SHP77 treated with DMSO at 0.1 percent for 48 hours (cell line): ENCODE results near the gene LTBP1.

ENCODE experiments used
- DNase-seq: peaks from one replicate; lab custom pipeline; 2025; lab: John Stamatoyannopoulos, UW

LTBP1 gene

DNA sequence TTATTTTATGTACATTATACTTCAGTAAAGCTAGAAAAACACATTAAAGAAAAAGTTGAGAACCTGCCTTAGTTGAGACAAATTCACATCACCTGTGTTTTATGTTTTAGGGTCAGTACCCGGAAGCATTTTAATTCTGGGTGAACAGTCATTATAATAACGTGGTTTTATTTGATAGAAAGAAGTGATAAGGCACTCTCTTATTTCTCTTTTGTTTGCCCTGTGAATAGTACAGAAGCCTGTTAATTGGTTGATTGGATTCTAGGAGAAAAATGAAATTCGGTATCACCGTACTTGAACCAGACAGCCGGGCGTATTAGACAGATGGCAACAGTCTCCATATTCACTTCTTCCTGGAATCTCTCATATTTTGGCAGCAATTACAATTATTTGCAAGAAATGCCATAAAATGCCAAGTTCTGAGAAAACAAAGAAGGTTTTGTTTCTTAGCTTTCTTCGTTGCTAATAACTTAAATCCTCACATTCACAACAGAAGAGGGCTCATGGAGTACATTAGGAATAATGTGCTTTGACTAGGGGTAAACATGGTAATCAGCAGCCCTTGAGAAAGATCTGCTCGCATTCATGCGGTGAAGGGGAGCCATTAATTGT lies 361.0 kb downstream of the LTBP1 start:
- DNase-seq, result no peak

- DNase-seq, result no peak
Observed at GRCh38 chr2:33312355-33312754, 365.6 kb downstream of the LTBP1 start.

DNA sequence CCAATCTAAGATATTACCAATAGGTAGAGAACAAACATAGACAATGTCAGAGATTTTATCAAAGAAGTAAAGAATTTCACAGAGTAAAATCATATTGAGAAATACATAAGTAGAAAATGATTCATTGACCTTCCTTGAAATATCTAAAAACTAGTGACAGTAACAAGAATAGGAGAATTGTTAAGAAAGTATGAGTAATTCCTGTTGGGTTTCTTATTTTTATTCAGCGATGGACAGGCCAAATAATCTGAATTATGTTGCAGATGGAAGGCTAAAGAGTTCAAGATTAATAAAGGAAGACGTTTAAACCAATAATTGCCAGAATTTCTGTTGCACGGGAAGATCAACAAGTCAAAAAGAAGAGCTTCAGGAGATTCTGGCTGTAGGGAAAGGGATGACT lies 366.3 kb downstream of the LTBP1 start:
- DNase-seq, result no peak

- no peak for DNase-seq
Observed at GRCh38 chr2:33314541-33314940, 367.8 kb downstream of the LTBP1 start.

DNA sequence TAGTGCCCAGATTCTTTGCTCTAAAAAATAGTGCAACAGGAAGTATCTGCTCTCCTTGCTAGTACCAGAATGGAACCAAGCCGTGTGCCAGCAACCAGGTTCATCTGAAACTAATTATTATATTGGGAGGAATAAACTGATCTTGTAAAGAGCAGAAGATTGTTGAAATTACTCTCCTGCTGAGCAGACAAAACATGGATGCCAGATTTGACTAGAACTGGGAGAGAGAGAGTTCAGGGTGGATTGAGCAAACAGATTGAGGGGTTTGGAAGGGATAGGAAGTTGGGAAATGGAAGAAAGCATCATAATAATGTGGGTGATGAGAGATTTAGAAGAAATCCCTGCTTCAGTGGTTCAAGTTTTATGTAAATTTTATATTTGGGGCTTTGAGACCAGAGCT lies 369.6 kb downstream of the LTBP1 start:
- DNase-seq, result no peak

DNA sequence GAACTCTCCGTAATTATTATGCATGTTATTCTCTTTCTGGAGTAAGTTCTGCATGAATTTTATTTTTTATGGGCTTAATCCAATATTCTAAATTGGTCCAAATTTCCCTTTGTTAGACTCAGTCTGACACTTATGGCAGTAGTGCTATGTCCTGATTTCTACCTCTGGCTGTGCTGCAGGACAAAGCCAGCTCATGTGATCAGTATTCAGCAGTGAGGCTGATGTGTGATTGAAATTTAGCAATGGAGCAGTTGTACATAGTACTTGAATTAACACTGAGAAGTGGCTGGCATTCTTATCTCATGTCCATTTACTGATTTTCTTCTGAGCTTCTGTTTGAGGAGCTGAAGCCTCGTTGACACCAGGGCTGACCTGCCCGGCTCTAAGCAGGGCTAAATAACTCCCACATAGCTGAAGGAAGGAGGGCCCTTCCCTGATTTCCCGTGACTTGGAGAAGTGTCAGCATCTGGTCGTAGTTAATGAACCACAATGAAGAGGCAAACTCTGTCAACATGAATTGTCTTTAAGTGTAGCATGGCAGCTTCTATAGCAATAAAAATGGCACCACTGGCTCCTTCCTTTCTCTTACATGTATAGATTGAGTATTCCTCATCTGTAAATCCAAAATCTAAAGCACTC lies 370.7 kb downstream of the LTBP1 start:
- DNase-seq, result no peak

- no peak for DNase-seq
Observed at GRCh38 chr2:33318456-33318855, 371.7 kb downstream of the LTBP1 start.

DNA sequence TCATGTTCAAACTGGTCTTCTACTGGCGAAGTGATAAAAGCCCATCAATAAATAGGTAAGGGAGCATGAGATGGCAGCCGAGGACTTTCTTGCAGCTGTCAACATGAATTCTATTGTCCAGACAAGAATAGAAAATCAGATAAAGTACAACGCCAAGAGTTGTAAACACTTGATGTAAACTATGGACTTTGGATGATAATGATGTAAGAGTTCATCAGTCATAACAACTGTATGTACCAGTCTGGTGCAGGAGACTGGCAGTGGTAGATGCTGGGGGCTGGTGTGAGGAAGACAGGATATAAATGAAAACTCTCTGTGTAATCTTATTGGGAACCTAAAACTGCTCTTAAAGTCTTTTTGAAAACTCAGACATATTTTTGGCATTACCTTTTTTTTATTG lies 373.8 kb downstream of the LTBP1 start:
- no peak for DNase-seq

- no peak for DNase-seq
Observed at GRCh38 chr2:33321236-33321771, 374.6 kb downstream of the LTBP1 start.

- DNase-seq, result no peak
Observed at GRCh38 chr2:33321876-33322483, 375.2 kb downstream of the LTBP1 start.

- no peak for DNase-seq
Observed at GRCh38 chr2:33322612-33323011, 375.9 kb downstream of the LTBP1 start.

DNA sequence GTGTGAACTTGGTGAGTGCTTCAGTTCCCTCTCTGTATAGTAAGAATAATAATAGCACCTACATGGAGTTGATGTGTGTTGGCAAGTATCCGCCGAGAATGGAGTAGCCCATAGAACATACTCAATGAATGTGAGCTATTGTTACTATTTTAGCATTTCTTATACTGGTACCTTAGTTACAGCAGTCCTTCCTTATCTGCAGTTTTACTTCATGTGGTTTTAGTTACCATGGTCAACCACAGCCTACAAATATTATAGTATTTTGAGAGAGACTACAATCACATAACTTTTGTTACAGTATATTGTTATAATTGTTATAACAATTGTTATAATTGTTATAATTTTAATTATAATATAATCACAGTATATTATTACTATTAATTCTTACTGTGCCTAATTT lies 377.2 kb downstream of the LTBP1 start:
- DNase-seq, result no peak

DNA sequence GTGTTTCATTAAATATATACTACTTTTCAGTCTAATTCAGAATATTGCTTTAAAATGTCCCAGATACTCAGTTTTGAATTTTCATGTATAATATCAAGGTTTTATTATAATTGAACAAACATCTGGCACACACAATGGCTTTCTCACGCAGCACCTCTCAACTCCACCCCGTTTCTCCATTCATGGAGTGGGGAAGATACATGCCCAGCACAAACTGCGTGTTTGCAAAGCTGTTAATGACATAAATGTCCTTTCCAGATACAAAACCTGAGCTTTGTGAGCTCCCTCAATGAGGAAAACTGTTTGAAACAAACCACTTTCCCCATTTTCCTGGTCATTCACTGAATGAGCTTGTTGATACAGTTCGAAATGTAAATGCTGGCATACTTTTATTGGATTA lies 379.3 kb downstream of the LTBP1 start:
- peak; percentile 19 for DNase-seq

DNA sequence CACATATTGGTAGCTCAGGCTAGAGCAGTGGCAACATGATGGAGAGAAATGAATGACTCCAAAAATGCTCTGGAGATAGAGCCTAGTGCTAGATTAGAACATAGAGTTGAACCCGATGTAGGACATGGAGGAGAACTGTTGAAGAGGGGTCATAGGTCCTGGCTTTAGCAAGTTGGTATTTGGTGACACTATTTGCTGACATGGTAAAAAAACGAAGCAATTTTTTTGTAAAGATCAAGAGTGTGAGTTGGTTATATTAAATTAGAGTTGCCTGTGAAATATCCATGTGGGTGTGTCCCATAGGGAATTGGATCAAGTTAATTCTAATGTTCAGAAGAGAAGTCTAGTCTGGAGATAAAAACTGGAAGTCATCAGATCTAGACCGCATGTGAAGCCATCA lies 386.7 kb downstream of the LTBP1 start:
- no peak for DNase-seq

DNA sequence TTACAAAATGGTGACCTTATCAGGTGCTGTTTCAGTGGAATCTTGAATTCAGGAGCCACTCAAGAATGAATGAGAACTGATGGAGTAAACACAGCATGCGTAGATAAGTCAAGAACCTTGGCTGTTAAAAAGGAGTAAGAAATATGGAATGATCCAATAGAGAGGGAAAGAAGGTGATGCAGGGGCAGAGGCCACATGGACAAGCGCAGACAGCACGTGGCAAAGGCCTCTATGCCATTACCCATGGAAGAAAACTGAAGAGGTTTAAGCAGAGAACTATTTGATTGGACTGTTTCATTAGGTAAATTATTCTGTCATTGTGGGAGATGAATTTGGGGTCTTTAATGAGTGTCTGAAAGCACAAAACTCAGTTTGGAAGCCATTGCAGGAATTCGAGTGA lies 387.3 kb downstream of the LTBP1 start:
- DNase-seq, result no peak

DNA sequence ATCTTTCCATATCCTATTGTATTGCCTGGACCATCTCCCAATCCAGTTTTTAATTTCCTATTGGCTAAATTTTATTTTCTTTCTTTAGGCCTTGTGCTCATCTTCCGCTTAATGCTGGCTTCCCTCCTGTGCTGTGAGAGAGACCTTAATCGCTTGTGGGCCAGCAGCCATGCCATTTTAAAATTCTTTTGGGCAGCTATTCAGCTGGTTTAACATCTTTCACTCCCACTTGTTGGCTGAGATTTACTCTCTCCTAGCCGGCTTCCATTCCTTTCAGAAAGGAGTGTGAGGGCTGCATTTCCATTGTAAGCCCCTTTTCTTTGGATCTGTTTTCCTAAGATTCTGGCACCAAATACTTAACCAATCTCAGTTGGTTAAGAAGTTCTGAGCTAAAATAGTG lies 388.8 kb downstream of the LTBP1 start:
- DNase-seq, result no peak

DNA sequence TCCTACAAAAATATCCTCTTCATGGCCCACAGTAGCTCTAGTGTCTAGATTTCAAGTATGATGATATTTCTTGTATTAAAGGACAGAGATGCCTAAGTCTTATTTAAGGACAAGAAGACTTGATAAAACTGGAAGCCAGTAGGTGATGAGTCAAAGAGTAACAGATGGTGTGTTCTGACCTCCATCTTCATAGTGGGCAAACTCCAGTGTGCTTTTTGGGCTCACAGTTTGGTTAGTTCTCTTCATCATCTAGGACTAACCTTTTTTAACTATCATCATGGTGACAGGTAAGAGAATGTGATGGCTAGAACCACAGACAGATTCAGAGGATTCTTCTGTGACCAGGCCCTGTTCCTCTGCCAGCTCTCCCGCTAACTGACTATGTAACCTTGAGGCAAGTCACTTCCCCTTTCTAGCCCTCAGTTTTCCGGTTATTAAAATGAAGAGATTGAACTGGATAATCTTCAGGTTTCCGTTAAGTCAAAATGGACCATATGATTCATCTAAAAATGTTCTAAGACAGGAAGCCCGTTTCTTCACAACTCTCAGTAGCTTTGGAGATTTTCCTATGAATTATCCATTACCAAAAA lies 389.4 kb downstream of the LTBP1 start:
- DNase-seq, result no peak

- DNase-seq, result no peak
Observed at GRCh38 chr2:33337385-33337960, 390.7 kb downstream of the LTBP1 start.

DNA sequence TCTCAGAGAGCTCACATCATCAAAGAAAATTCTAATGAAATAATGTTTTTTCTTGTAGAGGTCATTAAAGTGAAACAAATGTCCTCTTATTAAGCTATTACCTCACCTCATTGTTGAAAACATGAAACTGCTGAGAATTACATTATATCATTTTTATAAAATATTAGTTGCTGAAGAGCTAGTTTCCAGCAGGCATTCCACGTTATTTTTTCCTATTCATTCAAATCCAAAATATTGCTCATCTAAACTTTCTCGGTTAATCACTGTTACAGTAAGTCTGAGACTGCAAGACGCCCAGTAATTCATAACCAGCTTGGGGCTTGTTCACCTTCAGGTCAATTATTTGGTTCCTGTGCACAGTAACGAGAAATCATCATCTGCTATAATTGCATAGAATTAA lies 391.2 kb downstream of the LTBP1 start:
- no peak for DNase-seq

DNA sequence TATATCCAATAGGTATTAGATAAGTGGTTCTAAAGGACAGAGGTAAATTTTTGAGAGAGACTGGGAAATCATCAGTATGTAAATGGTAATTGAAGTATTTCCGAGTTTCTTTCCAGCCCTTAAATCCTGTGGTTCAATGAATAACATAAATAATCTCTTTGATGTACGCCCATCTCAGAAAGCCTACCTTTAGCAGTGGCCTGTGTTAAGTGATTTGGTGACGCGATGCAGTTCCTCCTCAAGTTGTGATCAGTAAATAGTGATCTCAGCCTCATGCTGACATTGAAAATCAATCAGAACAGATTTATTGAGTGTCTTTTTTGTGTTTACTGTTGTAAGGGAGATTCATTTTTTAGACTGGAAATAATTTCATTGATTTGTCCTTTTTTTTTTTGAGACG lies 392.5 kb downstream of the LTBP1 start:
- no peak for DNase-seq

GRCh38 chr2:33340280-33340679 lies 393.5 kb downstream of the LTBP1 start:
- no peak for DNase-seq

- no peak for DNase-seq
Observed at GRCh38 chr2:33342171-33342570, 395.4 kb downstream of the LTBP1 start.

DNA sequence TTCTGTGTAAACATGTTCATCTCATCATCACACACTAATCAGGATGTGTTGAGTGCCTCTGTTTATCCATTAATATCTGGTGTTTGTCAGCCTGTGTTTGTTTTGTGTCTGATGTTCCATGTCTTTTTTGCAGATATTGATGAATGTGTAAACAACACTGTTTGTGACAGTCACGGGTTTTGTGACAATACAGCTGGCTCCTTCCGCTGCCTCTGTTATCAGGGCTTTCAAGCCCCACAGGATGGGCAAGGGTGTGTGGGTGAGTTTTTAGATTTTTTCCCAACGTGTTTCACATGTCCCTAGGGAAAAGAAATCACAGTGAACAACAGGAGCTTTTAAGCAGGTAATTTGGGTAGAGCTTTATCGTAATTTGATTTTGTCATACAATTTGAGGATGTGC lies 396.0 kb downstream of the LTBP1 start:
- no peak for DNase-seq
